Measurements from ENCODE around the gene OR6M1. TPM values are rescaled to one million over a fixed set of nuclear protein-coding genes. Genes with fewer than 3 reads are reported as not detected.

The OR6M1 gene
- total RNA-seq, 1 donor from 2014 or later, result not detected

DNA sequence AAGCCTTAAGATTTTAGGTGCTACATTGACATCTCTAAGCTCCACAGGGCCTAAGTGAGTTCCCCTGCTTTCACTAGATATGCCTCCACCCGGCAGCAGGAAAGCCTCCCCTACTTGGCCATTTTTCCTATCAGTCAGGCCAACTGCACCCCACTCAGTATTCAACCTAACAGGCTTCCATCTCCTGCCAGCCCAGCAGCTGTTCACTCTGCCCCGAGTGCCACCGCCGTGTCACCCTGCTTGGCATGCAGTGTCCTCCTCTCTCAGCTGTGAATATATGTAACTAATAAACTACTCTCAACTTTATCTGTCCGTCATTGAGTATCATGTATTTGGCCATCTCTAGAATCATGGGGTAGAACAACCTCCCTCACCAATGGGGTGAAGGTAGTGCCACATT, 9.0 kb upstream of the OR6M1 start:
- TF ChIP-seq, protein P1, sequence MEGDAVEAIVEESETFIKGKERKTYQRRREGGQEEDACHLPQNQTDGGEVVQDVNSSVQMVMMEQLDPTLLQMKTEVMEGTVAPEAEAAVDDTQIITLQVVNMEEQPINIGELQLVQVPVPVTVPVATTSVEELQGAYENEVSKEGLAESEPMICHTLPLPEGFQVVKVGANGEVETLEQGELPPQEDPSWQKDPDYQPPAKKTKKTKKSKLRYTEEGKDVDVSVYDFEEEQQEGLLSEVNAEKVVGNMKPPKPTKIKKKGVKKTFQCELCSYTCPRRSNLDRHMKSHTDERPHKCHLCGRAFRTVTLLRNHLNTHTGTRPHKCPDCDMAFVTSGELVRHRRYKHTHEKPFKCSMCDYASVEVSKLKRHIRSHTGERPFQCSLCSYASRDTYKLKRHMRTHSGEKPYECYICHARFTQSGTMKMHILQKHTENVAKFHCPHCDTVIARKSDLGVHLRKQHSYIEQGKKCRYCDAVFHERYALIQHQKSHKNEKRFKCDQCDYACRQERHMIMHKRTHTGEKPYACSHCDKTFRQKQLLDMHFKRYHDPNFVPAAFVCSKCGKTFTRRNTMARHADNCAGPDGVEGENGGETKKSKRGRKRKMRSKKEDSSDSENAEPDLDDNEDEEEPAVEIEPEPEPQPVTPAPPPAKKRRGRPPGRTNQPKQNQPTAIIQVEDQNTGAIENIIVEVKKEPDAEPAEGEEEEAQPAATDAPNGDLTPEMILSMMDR (IDR thresholded peaks at IDR 0.05; ENCODE audit: insufficient read depth, low read length, poor library complexity, severe bottlenecking), result no peak
- DNase-seq (ENCODE audit: low read depth), result no peak
- H3K27me3 ChIP-seq (ENCODE audit: control insufficient read depth, insufficient read depth, low read length), result no peaks in the 10 kb centered on the region
- H3K36me3 ChIP-seq (ENCODE audit: control insufficient read depth, insufficient read depth, low read length), result no peaks in the 10 kb centered on the region
- no peak overlapping the region for H3K4me3 ChIP-seq (ENCODE audit: low read depth, low read length)

DNA sequence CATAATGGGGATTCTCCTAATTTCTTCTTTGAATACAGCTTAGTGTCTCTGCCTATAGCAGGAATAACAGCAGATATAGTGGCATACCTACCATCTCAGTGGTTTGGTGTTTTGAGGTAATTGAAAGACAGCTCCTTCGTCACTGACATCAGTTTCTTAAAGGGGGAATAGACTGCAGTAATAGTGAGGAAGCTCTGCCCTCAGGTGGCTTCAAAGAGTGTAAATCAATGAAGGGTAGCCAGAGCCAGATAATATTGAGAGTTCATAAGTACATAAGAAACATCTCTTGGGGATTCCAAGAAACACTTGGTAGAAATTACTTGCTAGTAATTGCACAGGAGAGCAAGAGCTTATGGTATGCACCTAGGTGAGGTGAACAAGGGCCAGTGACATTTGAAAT, 4.4 kb downstream of the OR6M1 start:
- DNase-seq (ENCODE audit: low read depth), result no peak
- Histone ChIP-seq H3K36me3 (ENCODE audit: control insufficient read depth, insufficient read depth, low read length) (no peaks in the 10 kb centered on the region), H3K27me3 (ENCODE audit: control insufficient read depth, insufficient read depth, low read length) (no peaks in the 10 kb centered on the region), H3K4me3 (ENCODE audit: low read depth, low read length) (no peak overlapping the region)
- TF ChIP-seq, protein P1 (IDR thresholded peaks at IDR 0.05; ENCODE audit: insufficient read depth, low read length, poor library complexity, severe bottlenecking), result no peak

GRCh38 chr11:123800036-123800435, 6.1 kb downstream of the OR6M1 start:
- H3K27me3 ChIP-seq (ENCODE audit: control insufficient read depth, insufficient read depth, low read length), result no peaks in the 10 kb centered on the region
- H3K36me3 ChIP-seq (ENCODE audit: control insufficient read depth, insufficient read depth, low read length), result no peaks in the 10 kb centered on the region
- DNase-seq (ENCODE audit: low read depth), result no peak
- TF ChIP-seq, protein P1 (IDR thresholded peaks at IDR 0.05; ENCODE audit: insufficient read depth, low read length, poor library complexity, severe bottlenecking), result no peak
- H3K4me3 ChIP-seq (ENCODE audit: low read depth, low read length), result no peak overlapping the region

DNA sequence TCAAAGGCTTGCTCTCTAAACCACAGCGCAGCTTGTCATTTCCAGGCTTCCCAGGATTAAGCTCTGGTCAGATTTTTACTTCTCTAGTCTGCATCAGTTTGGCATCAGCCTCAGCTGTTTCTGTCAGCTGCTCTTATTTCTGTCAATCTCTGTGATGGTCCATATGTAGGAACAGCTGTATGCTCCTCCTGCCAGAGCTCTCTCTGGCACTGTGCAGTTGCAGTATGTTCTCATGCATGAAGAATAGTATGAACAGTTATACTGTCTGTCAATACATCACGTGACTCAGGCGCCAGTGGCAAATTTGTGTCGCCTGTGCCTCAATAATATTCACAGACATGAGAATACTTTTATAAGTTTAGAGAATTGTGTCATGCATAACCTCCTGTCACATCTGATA, 6.7 kb downstream of the OR6M1 start:
- no peak for DNase-seq (ENCODE audit: low read depth)
- no peak overlapping the region for H3K4me3 ChIP-seq (ENCODE audit: low read depth, low read length)
- TF ChIP-seq, protein P1 (IDR thresholded peaks at IDR 0.05; ENCODE audit: insufficient read depth, low read length, poor library complexity, severe bottlenecking), result no peak
- H3K36me3 ChIP-seq (ENCODE audit: control insufficient read depth, insufficient read depth, low read length), result no peaks in the 10 kb centered on the region
- H3K27me3 ChIP-seq (ENCODE audit: control insufficient read depth, insufficient read depth, low read length), result no peaks in the 10 kb centered on the region

GRCh38 chr11:123798513-123799252, 7.5 kb downstream of the OR6M1 start:
- H3K4me3 ChIP-seq (ENCODE audit: low read depth, low read length), result no peak overlapping the region
- TF ChIP-seq, protein P1 (IDR thresholded peaks at IDR 0.05; ENCODE audit: insufficient read depth, low read length, poor library complexity, severe bottlenecking), result no peak
- no peaks in the 10 kb centered on the region for H3K27me3 ChIP-seq (ENCODE audit: control insufficient read depth, insufficient read depth, low read length)
- DNase-seq (ENCODE audit: low read depth), result no peak
- no peaks in the 10 kb centered on the region for H3K36me3 ChIP-seq (ENCODE audit: control insufficient read depth, insufficient read depth, low read length)

DNA sequence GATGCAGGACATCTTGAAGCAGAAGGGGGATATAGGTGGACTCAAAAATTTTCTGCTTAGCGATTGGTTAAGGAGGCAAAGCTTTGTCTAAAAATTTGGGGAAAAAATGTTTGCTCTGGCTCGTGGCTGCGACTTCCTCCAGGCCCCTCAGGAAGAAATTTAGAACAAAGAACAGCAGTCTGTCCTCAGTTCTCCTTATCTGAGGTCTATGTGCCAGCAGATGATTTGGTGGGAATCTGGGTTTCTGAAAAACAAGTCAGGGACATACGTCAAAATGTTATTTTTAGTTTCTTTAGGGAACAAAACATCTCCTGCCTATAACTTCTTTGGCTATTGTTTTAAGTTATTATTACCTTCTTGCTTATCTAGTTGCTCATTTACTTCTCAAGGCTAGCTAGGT, 8.1 kb downstream of the OR6M1 start:
- H3K36me3 ChIP-seq (ENCODE audit: control insufficient read depth, insufficient read depth, low read length), result no peaks in the 10 kb centered on the region
- no peaks in the 10 kb centered on the region for H3K27me3 ChIP-seq (ENCODE audit: control insufficient read depth, insufficient read depth, low read length)
- H3K4me3 ChIP-seq (ENCODE audit: low read depth, low read length), result no peak overlapping the region
- no peak for DNase-seq (ENCODE audit: low read depth)
- TF ChIP-seq, protein P1 (IDR thresholded peaks at IDR 0.05; ENCODE audit: insufficient read depth, low read length, poor library complexity, severe bottlenecking), result no peak

Measured in kidney epithelial cell (primary cell).